ENCODE measurements around the gene TDRD10.

- TF ChIP-seq POLR2A (IDR thresholded peaks at IDR 0.05) (no peak), CTCF (IDR thresholded peaks at IDR 0.05) (no peak)
These were observed 33.3 kb upstream of the TDRD10 start for GRCh38 chr1:154468535-154469250.

Data from body of pancreas (tissue), 4 donors.